ENCODE results near the gene ENTPD5.

The ENTPD5 gene

DNA sequence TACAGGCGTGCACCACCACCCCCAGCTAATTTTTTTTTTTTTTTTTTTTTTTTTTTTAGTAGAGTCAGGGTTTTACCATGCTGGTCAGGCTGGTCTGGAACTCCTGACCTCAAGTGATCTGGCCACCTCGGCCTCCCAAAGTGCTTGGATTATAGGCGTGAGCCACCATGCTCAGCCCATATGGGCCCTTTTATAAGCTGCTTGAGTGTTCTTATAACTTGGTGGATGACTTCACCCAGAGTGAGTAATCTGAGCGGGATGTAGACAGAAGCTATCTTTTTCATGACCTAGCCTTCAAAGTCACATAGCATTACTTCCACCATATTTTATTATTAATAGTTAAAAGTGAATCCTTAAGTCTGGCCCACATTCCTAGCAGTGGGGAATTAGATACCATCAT is 16.5 kb upstream of the ENTPD5 start:
- no peak overlapping the region for H3K27ac ChIP-seq (ENCODE audit: low read depth, low read length)
- no peak overlapping the region for H4K5ac ChIP-seq (ENCODE audit: low read length)
- no peaks in the 10 kb centered on the region for H3K79me1 ChIP-seq (ENCODE audit: low read length)
- H2BK120ac ChIP-seq (ENCODE audit: low read depth, low read length) = no peak overlapping the region
- no peak overlapping the region for H2BK15ac ChIP-seq (replicated peaks; ENCODE audit: low read depth)
- DNase-seq = no peak
- no peaks in the 10 kb centered on the region for H3K36me3 ChIP-seq (ENCODE audit: control insufficient read depth, insufficient read depth, low read length)
- no peak overlapping the region for H3K18ac ChIP-seq (ENCODE audit: low read length)
- no CpG with 5 or more reads among the region's 4 CpGs for WGBS (ENCODE audit: extremely low coverage, insufficient coverage, low lambda C conversion rate)
- H3K4me1 ChIP-seq (ENCODE audit: control insufficient read depth, low read depth, low read length) = no peaks in the 10 kb centered on the region
- no peak overlapping the region for H2AK5ac ChIP-seq (ENCODE audit: low read length)
- no peak overlapping the region for H3K4me2 ChIP-seq (ENCODE audit: low read length)
- H3K4me3 ChIP-seq (ENCODE audit: low read length) = no peak overlapping the region
- no peaks in the 10 kb centered on the region for H3K79me2 ChIP-seq (ENCODE audit: control insufficient read depth, insufficient read depth, low read length)
- H3K56ac ChIP-seq (ENCODE audit: low read length) = no peak overlapping the region
- H3K9ac ChIP-seq (ENCODE audit: low read length) = no peak overlapping the region
- H3K23ac ChIP-seq (ENCODE audit: low read length) = no peak overlapping the region
- H2BK5ac ChIP-seq (ENCODE audit: low read length) = no peak overlapping the region
- no peak overlapping the region for H4K8ac ChIP-seq (ENCODE audit: low read depth, low read length)
- H3K27me3 ChIP-seq (ENCODE audit: insufficient read depth, low read length, poor library complexity) = no peaks in the 10 kb centered on the region
- H3K4ac ChIP-seq (ENCODE audit: low read depth, low read length) = no peak overlapping the region

DNA sequence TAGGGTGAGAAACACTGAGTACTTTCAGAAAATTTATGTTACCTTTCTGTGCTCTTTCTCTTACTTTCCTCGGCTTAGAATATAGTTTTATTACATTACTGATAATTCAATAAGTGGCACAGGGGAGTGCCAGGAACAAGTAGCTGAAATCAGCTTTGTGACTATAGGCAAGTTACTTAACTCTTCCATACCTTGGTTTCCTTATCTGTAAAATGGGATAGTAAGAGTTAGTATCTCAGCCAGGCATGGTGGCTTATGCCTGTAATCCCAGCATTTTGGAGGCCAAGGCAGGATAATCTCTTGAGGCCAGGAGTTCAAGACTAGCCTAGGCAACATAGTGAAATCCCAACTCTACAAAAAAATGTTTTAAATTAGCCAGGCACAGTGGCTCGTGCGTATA is 15.5 kb upstream of the ENTPD5 start:
- H3K4me2 ChIP-seq (ENCODE audit: low read length) = no peak overlapping the region
- H3K36me3 ChIP-seq (ENCODE audit: control insufficient read depth, insufficient read depth, low read length) = no peaks in the 10 kb centered on the region
- no CpG with 5 or more reads among the region's 3 CpGs for WGBS (ENCODE audit: extremely low coverage, insufficient coverage, low lambda C conversion rate)
- no peak overlapping the region for H3K9ac ChIP-seq (ENCODE audit: low read length)
- no peak overlapping the region for H3K4me3 ChIP-seq (ENCODE audit: low read length)
- H3K23ac ChIP-seq (ENCODE audit: low read length) = no peak overlapping the region
- H3K27ac ChIP-seq (ENCODE audit: low read depth, low read length) = no peak overlapping the region
- no peak for DNase-seq
- H2BK15ac ChIP-seq (replicated peaks; ENCODE audit: low read depth) = no peak overlapping the region
- H3K27me3 ChIP-seq (ENCODE audit: insufficient read depth, low read length, poor library complexity) = no peaks in the 10 kb centered on the region
- no peak overlapping the region for H4K5ac ChIP-seq (ENCODE audit: low read length)
- H3K79me1 ChIP-seq (ENCODE audit: low read length) = no peaks in the 10 kb centered on the region
- H2BK120ac ChIP-seq (ENCODE audit: low read depth, low read length) = no peak overlapping the region
- no peak overlapping the region for H2BK5ac ChIP-seq (ENCODE audit: low read length)
- no peaks in the 10 kb centered on the region for H3K79me2 ChIP-seq (ENCODE audit: control insufficient read depth, insufficient read depth, low read length)
- H4K8ac ChIP-seq (ENCODE audit: low read depth, low read length) = no peak overlapping the region
- H3K18ac ChIP-seq (ENCODE audit: low read length) = no peak overlapping the region
- no peak overlapping the region for H3K4ac ChIP-seq (ENCODE audit: low read depth, low read length)
- no peak overlapping the region for H3K56ac ChIP-seq (ENCODE audit: low read length)
- no peak overlapping the region for H2AK5ac ChIP-seq (ENCODE audit: low read length)
- no peaks in the 10 kb centered on the region for H3K4me1 ChIP-seq (ENCODE audit: control insufficient read depth, low read depth, low read length)

GRCh38 chr14:74029136-74029535 is 10.0 kb upstream of the ENTPD5 start:
- Histone ChIP-seq H3K36me3 (ENCODE audit: control insufficient read depth, insufficient read depth, low read length) (no peaks in the 10 kb centered on the region), H3K56ac (ENCODE audit: low read length) (no peak overlapping the region), H3K23ac (ENCODE audit: low read length) (no peak overlapping the region), H3K4me1 (ENCODE audit: control insufficient read depth, low read depth, low read length) (no peaks in the 10 kb centered on the region), H3K9ac (ENCODE audit: low read length) (no peak overlapping the region), H2AK5ac (ENCODE audit: low read length) (no peak overlapping the region), H3K4me3 (ENCODE audit: low read length) (no peak overlapping the region), H2BK15ac (replicated peaks; ENCODE audit: low read depth) (no peak overlapping the region), H3K4ac (ENCODE audit: low read depth, low read length) (no peak overlapping the region), H3K79me2 (ENCODE audit: control insufficient read depth, insufficient read depth, low read length) (no peaks in the 10 kb centered on the region), H2BK120ac (ENCODE audit: low read depth, low read length) (no peak overlapping the region), H4K5ac (ENCODE audit: low read length) (no peak overlapping the region), H3K79me1 (ENCODE audit: low read length) (no peaks in the 10 kb centered on the region), H3K4me2 (ENCODE audit: low read length) (no peak overlapping the region), H3K18ac (ENCODE audit: low read length) (no peak overlapping the region), H3K27ac (ENCODE audit: low read depth, low read length) (no peak overlapping the region), H3K27me3 (ENCODE audit: insufficient read depth, low read length, poor library complexity) (no peaks in the 10 kb centered on the region), H4K8ac (ENCODE audit: low read depth, low read length) (no peak overlapping the region), H2BK5ac (ENCODE audit: low read length) (no peak overlapping the region)
- whole genome bisulfite sequencing (ENCODE audit: extremely low coverage, insufficient coverage, low lambda C conversion rate) = no CpG with 5 or more reads among the region's 3 CpGs
- no peak for DNase-seq

DNA sequence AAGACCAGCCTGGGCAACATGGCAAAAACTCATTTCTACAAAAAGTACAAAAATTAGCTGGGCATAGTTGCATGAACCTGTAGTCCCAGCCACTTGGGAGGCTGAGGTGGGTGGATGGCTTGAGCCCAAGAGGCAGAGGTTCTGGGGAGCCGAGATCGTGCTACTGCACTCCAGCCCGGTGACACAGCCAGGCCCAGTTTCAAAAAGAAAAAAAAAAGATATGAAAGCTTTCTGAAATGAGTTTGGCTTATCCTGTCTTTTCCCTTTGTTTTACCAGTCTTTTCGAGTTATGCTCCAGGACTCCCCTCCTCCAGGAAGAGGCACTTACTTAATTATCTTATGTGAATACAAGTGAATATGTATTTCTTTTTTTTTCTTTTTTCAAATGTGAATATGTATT is 3.3 kb upstream of the ENTPD5 start:
- H3K23ac ChIP-seq (ENCODE audit: low read length) = no peak overlapping the region
- no peaks in the 10 kb centered on the region for H3K79me2 ChIP-seq (ENCODE audit: control insufficient read depth, insufficient read depth, low read length)
- no CpG with 5 or more reads among the region's 4 CpGs for WGBS (ENCODE audit: extremely low coverage, insufficient coverage, low lambda C conversion rate)
- H2BK120ac ChIP-seq (ENCODE audit: low read depth, low read length) = no peak overlapping the region
- no peak overlapping the region for H2BK15ac ChIP-seq (replicated peaks; ENCODE audit: low read depth)
- no peak overlapping the region for H3K4me3 ChIP-seq (ENCODE audit: low read length)
- H3K79me1 ChIP-seq (ENCODE audit: low read length) = no peaks in the 10 kb centered on the region
- DNase-seq = no peak
- no peak overlapping the region for H4K8ac ChIP-seq (ENCODE audit: low read depth, low read length)
- H3K56ac ChIP-seq (ENCODE audit: low read length) = no peak overlapping the region
- H3K4me2 ChIP-seq (ENCODE audit: low read length) = no peak overlapping the region
- H3K4ac ChIP-seq (ENCODE audit: low read depth, low read length) = no peak overlapping the region
- no peak overlapping the region for H3K9ac ChIP-seq (ENCODE audit: low read length)
- no peak overlapping the region for H4K5ac ChIP-seq (ENCODE audit: low read length)
- H2BK5ac ChIP-seq (ENCODE audit: low read length) = no peak overlapping the region
- no peak overlapping the region for H3K27ac ChIP-seq (ENCODE audit: low read depth, low read length)
- no peaks in the 10 kb centered on the region for H3K36me3 ChIP-seq (ENCODE audit: control insufficient read depth, insufficient read depth, low read length)
- H3K27me3 ChIP-seq (ENCODE audit: insufficient read depth, low read length, poor library complexity) = no peaks in the 10 kb centered on the region
- H3K18ac ChIP-seq (ENCODE audit: low read length) = no peak overlapping the region
- no peak overlapping the region for H2AK5ac ChIP-seq (ENCODE audit: low read length)
- H3K4me1 ChIP-seq (ENCODE audit: control insufficient read depth, low read depth, low read length) = no peaks in the 10 kb centered on the region

- Histone ChIP-seq H3K23ac (ENCODE audit: low read length) (no peak overlapping the region), H3K9ac (ENCODE audit: low read length) (peak overlapping the region; percentile 68), H3K18ac (ENCODE audit: low read length) (no peak overlapping the region), H3K56ac (ENCODE audit: low read length) (peak overlapping the region; percentile 74), H3K4ac (ENCODE audit: low read depth, low read length) (no peak overlapping the region), H2AK5ac (ENCODE audit: low read length) (no peak overlapping the region), H4K5ac (ENCODE audit: low read length) (no peak overlapping the region), H3K4me3 (ENCODE audit: low read length) (peak overlapping the region; percentile 68), H3K79me1 (ENCODE audit: low read length) (no peaks in the 10 kb centered on the region), H3K79me2 (ENCODE audit: control insufficient read depth, insufficient read depth, low read length) (no peaks in the 10 kb centered on the region), H3K27ac (ENCODE audit: low read depth, low read length) (no peak overlapping the region), H3K27me3 (ENCODE audit: insufficient read depth, low read length, poor library complexity) (no peaks in the 10 kb centered on the region), H2BK120ac (ENCODE audit: low read depth, low read length) (no peak overlapping the region), H2BK5ac (ENCODE audit: low read length) (no peak overlapping the region), H3K4me1 (ENCODE audit: control insufficient read depth, low read depth, low read length) (no peaks in the 10 kb centered on the region), H2BK15ac (replicated peaks; ENCODE audit: low read depth) (no peak overlapping the region), H4K8ac (ENCODE audit: low read depth, low read length) (no peak overlapping the region), H3K4me2 (ENCODE audit: low read length) (peak overlapping the region; percentile 92), H3K36me3 (ENCODE audit: control insufficient read depth, insufficient read depth, low read length) (no peaks in the 10 kb centered on the region)
- DNase-seq = no peak
- WGBS (ENCODE audit: extremely low coverage, insufficient coverage, low lambda C conversion rate) = no CpG with 5 or more reads among the region's 21 CpGs
Observed at GRCh38 chr14:74019408-74020137, 485 bp upstream of the ENTPD5 start.

DNA sequence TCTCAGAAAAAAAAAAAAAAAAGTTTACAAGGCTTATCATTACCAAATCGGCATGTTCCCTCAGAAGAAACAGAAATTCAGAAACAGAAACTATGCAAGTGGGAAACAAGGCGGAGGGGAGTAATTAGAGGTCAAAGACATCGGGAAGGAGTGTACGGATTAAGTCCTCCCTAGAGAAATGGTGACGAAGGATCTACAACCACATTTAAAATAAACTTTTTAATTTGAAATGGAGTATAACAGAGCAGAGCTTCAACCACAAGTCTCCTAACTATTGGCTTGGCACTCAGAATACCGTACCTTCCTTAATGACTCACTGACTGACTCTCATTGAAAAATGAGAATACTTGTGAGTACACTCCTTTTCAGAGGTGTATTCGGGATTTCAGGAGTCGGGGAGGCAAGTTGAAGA is 908 bp downstream of the ENTPD5 start:
- DNase-seq = no peak
- WGBS (ENCODE audit: extremely low coverage, insufficient coverage, low lambda C conversion rate) = no CpG with 5 or more reads among the region's 8 CpGs
- no peak overlapping the region for H3K27ac ChIP-seq (ENCODE audit: low read depth, low read length)

More for the DNA sequence above, 908 bp downstream of the ENTPD5 start:
- no peaks in the 10 kb centered on the region for H3K79me1 ChIP-seq (ENCODE audit: low read length)
- H3K36me3 ChIP-seq (ENCODE audit: control insufficient read depth, insufficient read depth, low read length) = no peaks in the 10 kb centered on the region
- no peak overlapping the region for H3K18ac ChIP-seq (ENCODE audit: low read length)
- H3K4ac ChIP-seq (ENCODE audit: low read depth, low read length) = no peak overlapping the region
- peak overlapping the region; percentile 33 for H3K4me3 ChIP-seq (ENCODE audit: low read length)
- H3K4me1 ChIP-seq (ENCODE audit: control insufficient read depth, low read depth, low read length) = no peaks in the 10 kb centered on the region
- peak overlapping the region; percentile 78 for H3K56ac ChIP-seq (ENCODE audit: low read length)
- no peaks in the 10 kb centered on the region for H3K27me3 ChIP-seq (ENCODE audit: insufficient read depth, low read length, poor library complexity)
- no peak overlapping the region for H3K23ac ChIP-seq (ENCODE audit: low read length)
- no peak overlapping the region for H2BK5ac ChIP-seq (ENCODE audit: low read length)
- H4K5ac ChIP-seq (ENCODE audit: low read length) = no peak overlapping the region
- H3K79me2 ChIP-seq (ENCODE audit: control insufficient read depth, insufficient read depth, low read length) = no peaks in the 10 kb centered on the region
- H2BK120ac ChIP-seq (ENCODE audit: low read depth, low read length) = no peak overlapping the region
- no peak overlapping the region for H4K8ac ChIP-seq (ENCODE audit: low read depth, low read length)
- no peak overlapping the region for H2BK15ac ChIP-seq (replicated peaks; ENCODE audit: low read depth)
- H2AK5ac ChIP-seq (ENCODE audit: low read length) = no peak overlapping the region
- peak overlapping the region; percentile 8 for H3K4me2 ChIP-seq (ENCODE audit: low read length)
- H3K9ac ChIP-seq (ENCODE audit: low read length) = peak overlapping the region; percentile 62
